Posterior vena cava (tissue), 2 donors: ENCODE results near the gene TEX26. TPM values are rescaled to one million over a fixed set of nuclear protein-coding genes. Genes with fewer than 3 reads are reported as not detected.

ENCODE experiments used
- DNase-seq: peaks from one replicate; pipeline ENCODE4 v3.0.0-alpha.2; 2020; ENCODE audit warnings: low spot score
- intact Hi-C, 2 donors: fragments of 100-400 bp; cut with DNase I; formaldehyde crosslinking; loops; one replicate each; pipeline versions ENCODE4 v1.14.1 to v1.14.2; 2022 to 2023
- total RNA-seq, 2 donors: library from RNA; stranded (reverse); fragmentation: NEBNext Ultra II Directional; extraction: Animal tissue kit (Norgen Biotek cat#: 25700); gene quantifications; one replicate each; pipeline ENCODE4 v1.2.1, GENCODE V29; 2021
- donor health status: DM: yes; HTN: yes; CAD: no.
- donor health status: DM: yes; HTN: yes; CAD: no.

TEX26 gene
- total RNA-seq, 2 donors from 2014 or later = 0.38 to 0.56 TPM

- DNase-seq = no peak
- intact Hi-C loops = no loop called here
Observed at GRCh38 chr13:31007417-31007816, 75.0 kb downstream of the TEX26 start.

- no peak for DNase-seq
Observed at GRCh38 chr13:31008400-31009115, 76.1 kb downstream of the TEX26 start.

GRCh38 chr13:31009166-31009565, 76.7 kb downstream of the TEX26 start:
- no peak for DNase-seq
- intact Hi-C loops = no loop called here

More at GRCh38 chr13:31008400-31009115, 76.1 kb downstream of the TEX26 start:
- intact Hi-C loops = no loop called here

- no peak for DNase-seq
- intact Hi-C loops = no loop called here
Observed at GRCh38 chr13:31010296-31010695, 77.8 kb downstream of the TEX26 start.

- no peak for DNase-seq
- intact Hi-C loops = no loop called here
Observed at GRCh38 chr13:31011193-31011860, 78.9 kb downstream of the TEX26 start.

- intact Hi-C loops = loop anchor here in 1 of 2 donors (1.0 kb wide), 1 partner anchor 451 kb away; no protein-coding TSS in a partner anchor
- DNase-seq = no peak
Observed at GRCh38 chr13:31011901-31012654, 79.6 kb downstream of the TEX26 start.

GRCh38 chr13:31012655-31013024, 80.2 kb downstream of the TEX26 start:
- intact Hi-C loops = loop anchor here in 1 of 2 donors (1.0 kb wide), 1 partner anchor 451 kb away; no protein-coding TSS in a partner anchor
- DNase-seq = no peak

GRCh38 chr13:31014456-31014855, 82.0 kb downstream of the TEX26 start:
- intact Hi-C loops = no loop called here
- DNase-seq = no peak

- no peak for DNase-seq
- intact Hi-C loops = no loop called here
Observed at GRCh38 chr13:31015199-31015598, 82.7 kb downstream of the TEX26 start.

GRCh38 chr13:31016342-31017325, 84.2 kb downstream of the TEX26 start:
- DNase-seq = no peak
- intact Hi-C loops = no loop called here

- intact Hi-C loops = no loop called here
- no peak for DNase-seq
Observed at GRCh38 chr13:31018511-31018910, 86.1 kb downstream of the TEX26 start.

- no peak for DNase-seq
- intact Hi-C loops = no loop called here
Observed at GRCh38 chr13:31020996-31021395, 88.5 kb downstream of the TEX26 start.

- no peak for DNase-seq
- intact Hi-C loops = no loop called here
Observed at GRCh38 chr13:31022288-31022895, 89.9 kb downstream of the TEX26 start.

GRCh38 chr13:31022928-31023530, 90.6 kb downstream of the TEX26 start:
- no peak for DNase-seq
- intact Hi-C loops = no loop called here
